H1 (cell line): Measurements from ENCODE around the gene UBAC1.

Experiments
- EP300 ChIP-seq, 2 experiments: IDR thresholded peaks; 1 replicate in 1 of 2; 2 replicates in 1 of 2; pipeline ENCODE4 v1.6.1; 2011 to 2012; ENCODE audit warnings: low read depth in 2 of 2, low read length in 2 of 2, mild to moderate bottlenecking in 2 of 2, borderline replicate concordance in 1 of 2, inconsistent platforms in 1 of 2, moderate library complexity in 1 of 2
- GABPA ChIP-seq: IDR thresholded peaks from 2 replicates; pipeline ENCODE4 v1.6.1; 2011; ENCODE audit warnings: mild to moderate bottlenecking, low read length, moderate library complexity, borderline replicate concordance; ENCODE audit not compliant: insufficient read depth
- GTF2F1 ChIP-seq: IDR thresholded peaks from 2 replicates; pipeline ENCODE4 v1.6.1; 2012; ENCODE audit warnings: low read depth, low read length, improper control_type of control experiment, borderline replicate concordance
- JUN ChIP-seq: IDR thresholded peaks from 2 replicates; pipeline ENCODE4 v1.6.1; 2011; ENCODE audit warnings: low read depth, mild to moderate bottlenecking, improper control_type of control experiment, low read length
- JUND ChIP-seq: IDR thresholded peaks from 2 replicates; pipeline ENCODE4 v1.6.1; 2011; ENCODE audit warnings: mild to moderate bottlenecking, improper control_type of control experiment, low read length
- NANOG ChIP-seq: IDR thresholded peaks from 2 replicates; pipeline ENCODE4 v1.6.1; 2011; ENCODE audit warnings: low read length, low read depth, mild to moderate bottlenecking, inconsistent platforms; ENCODE audit not compliant: insufficient read depth, poor library complexity, severe bottlenecking
- POLR2AphosphoS5 ChIP-seq: IDR thresholded peaks from 2 replicates; pipeline ENCODE4 v1.6.1; 2011; ENCODE audit warnings: low read depth, low read length
- SP1 ChIP-seq: IDR thresholded peaks from 2 replicates; pipeline ENCODE4 v1.6.1; 2011; ENCODE audit warnings: low read depth, low read length
- TCF12 ChIP-seq: IDR thresholded peaks from 2 replicates; pipeline ENCODE4 v1.6.1; 2011; ENCODE audit warnings: low read depth, mild to moderate bottlenecking, low read length
- ZNF274 ChIP-seq: IDR thresholded peaks from 2 replicates; pipeline ENCODE4 v1.7.0; 2012; ENCODE audit warnings: low read length, borderline replicate concordance; ENCODE audit errors: extremely low read depth
- TF ChIP-seq, protein P1 (sequence below): IDR thresholded peaks from 2 replicates; pipeline ENCODE4 v1.6.1; 2011; ENCODE audit warnings: low read depth, mild to moderate bottlenecking, low read length; ENCODE audit not compliant: insufficient read depth
- TF ChIP-seq, protein P2 (sequence below): IDR thresholded peaks from 2 replicates; pipeline ENCODE4 v1.6.1; 2012; ENCODE audit warnings: inconsistent platforms
- TF ChIP-seq, protein P3 (sequence below), 3 experiments: IDR thresholded peaks; 1 replicate in 2 of 3; 2 replicates in 1 of 3; pipeline versions ENCODE4 v1.5.1 to v1.6.1; 2011; ENCODE audit warnings: low read length in 3 of 3, mild to moderate bottlenecking in 3 of 3, inconsistent platforms in 2 of 3, low read depth in 1 of 3, moderate library complexity in 1 of 3; ENCODE audit not compliant: insufficient read depth in 1 of 3; ENCODE audit errors: control extremely low read depth in 1 of 3
- TF ChIP-seq, protein P4 (sequence below): IDR thresholded peaks from 2 replicates; pipeline ENCODE4 v1.6.1; 2012; ENCODE audit warnings: low read length, inconsistent platforms

DNA sequence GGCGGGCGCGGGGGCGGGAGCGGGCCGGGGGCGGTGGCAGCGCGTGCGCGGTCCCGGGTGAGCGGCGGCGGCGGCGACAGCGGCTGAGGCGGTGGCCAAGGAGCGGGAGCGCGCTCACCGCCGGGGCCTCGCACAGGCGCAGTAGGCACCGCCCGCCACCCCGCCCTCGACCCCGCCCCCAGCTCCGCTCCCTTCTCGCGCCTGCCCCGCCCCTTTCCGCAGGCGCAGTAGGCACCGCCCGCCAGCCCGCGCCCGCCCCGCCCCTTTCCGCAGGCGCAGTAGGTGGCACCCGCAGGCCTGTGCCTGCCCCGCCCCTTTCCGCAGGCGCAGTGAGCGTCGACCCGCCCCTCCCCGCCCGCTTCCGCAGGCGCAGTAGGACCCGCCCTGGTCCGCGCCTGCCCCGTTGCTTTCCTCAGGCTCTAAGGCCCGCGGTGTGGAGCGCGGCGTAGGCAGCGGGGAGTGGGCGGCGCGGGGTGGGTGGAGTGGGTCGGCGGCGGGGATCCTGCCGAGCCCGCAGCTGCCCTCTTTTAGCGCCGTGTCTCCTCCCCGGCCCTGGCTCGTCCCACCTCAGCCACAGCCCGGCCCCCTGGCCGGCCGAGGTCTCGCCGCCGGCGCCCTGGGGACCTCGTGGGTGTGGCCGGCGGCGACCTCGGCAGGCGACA lies 53.6 kb downstream of the UBAC1 start, which contains the start of gene CAMSAP1:
- TF ChIP-seq GTF2F1, result no peak
- no peak for TF ChIP-seq GABPA
- TF ChIP-seq, protein P1, sequence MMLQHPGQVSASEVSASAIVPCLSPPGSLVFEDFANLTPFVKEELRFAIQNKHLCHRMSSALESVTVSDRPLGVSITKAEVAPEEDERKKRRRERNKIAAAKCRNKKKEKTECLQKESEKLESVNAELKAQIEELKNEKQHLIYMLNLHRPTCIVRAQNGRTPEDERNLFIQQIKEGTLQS, result no peak
- TF ChIP-seq, protein P2, sequence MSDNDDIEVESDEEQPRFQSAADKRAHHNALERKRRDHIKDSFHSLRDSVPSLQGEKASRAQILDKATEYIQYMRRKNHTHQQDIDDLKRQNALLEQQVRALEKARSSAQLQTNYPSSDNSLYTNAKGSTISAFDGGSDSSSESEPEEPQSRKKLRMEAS, result peak; percentile 24; the same call in 1 of the 2 replicates
- TF ChIP-seq, protein P3, sequence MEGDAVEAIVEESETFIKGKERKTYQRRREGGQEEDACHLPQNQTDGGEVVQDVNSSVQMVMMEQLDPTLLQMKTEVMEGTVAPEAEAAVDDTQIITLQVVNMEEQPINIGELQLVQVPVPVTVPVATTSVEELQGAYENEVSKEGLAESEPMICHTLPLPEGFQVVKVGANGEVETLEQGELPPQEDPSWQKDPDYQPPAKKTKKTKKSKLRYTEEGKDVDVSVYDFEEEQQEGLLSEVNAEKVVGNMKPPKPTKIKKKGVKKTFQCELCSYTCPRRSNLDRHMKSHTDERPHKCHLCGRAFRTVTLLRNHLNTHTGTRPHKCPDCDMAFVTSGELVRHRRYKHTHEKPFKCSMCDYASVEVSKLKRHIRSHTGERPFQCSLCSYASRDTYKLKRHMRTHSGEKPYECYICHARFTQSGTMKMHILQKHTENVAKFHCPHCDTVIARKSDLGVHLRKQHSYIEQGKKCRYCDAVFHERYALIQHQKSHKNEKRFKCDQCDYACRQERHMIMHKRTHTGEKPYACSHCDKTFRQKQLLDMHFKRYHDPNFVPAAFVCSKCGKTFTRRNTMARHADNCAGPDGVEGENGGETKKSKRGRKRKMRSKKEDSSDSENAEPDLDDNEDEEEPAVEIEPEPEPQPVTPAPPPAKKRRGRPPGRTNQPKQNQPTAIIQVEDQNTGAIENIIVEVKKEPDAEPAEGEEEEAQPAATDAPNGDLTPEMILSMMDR (IDR thresholded peaks at IDR 0.05; ENCODE audit: control extremely low read depth in 1 of 3, insufficient read depth in 1 of 3, low read depth in 1 of 3, low read length in 3 of 3), result no peak
- TF ChIP-seq, protein P4, sequence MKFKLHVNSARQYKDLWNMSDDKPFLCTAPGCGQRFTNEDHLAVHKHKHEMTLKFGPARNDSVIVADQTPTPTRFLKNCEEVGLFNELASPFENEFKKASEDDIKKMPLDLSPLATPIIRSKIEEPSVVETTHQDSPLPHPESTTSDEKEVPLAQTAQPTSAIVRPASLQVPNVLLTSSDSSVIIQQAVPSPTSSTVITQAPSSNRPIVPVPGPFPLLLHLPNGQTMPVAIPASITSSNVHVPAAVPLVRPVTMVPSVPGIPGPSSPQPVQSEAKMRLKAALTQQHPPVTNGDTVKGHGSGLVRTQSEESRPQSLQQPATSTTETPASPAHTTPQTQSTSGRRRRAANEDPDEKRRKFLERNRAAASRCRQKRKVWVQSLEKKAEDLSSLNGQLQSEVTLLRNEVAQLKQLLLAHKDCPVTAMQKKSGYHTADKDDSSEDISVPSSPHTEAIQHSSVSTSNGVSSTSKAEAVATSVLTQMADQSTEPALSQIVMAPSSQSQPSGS, result no peak
- TF ChIP-seq POLR2AphosphoS5, result no peak
- no peak for TF ChIP-seq JUN
- no peak for TF ChIP-seq TCF12
- no peak for TF ChIP-seq SP1
- no peak for TF ChIP-seq NANOG
- TF ChIP-seq ZNF274, result no peak
- no peak for TF ChIP-seq EP300 (IDR thresholded peaks at IDR 0.05; ENCODE audit: borderline replicate concordance in 1 of 2, low read depth in 2 of 2, low read length in 2 of 2)
- no peak for TF ChIP-seq JUND
